Stimulated activated CD8-positive, alpha-beta memory T cell treated with anti-CD3 and anti-CD28 coated beads, Interleukin-12 subunit alpha, Interleukin-12 subunit beta, amount 100 ng/mL, for 1 hour (primary cell): Measurements from ENCODE around the gene NOL8.
A peak's percentile ranks its signal among the peaks of the same experiment; 100 is the strongest.

Experiments used
- DNase-seq: peaks from one replicate; pipeline ENCODE4 v3.0.0-alpha.2; 2020; ENCODE audit warnings: low read depth

Gene NOL8

DNA sequence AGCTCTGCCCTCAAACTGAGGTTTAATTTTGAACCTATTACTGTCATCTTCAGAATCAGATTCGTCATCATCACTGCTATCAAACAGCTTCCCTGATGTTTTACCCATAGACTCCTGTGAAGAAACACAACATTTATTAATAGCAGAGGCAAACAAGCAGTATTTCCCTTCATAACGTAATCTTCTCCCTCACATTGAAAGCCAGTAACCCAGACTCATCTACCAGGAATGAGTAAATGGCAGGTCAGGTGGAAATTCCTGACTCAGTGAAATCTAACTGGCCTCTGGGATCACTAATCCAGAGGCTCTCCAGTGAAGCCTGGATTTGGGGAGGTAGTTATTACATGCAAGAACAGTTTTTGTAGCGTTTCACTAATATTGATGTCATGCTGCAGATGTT, 14.6 kb downstream of the NOL8 start:
- DNase-seq, result no peak

DNA sequence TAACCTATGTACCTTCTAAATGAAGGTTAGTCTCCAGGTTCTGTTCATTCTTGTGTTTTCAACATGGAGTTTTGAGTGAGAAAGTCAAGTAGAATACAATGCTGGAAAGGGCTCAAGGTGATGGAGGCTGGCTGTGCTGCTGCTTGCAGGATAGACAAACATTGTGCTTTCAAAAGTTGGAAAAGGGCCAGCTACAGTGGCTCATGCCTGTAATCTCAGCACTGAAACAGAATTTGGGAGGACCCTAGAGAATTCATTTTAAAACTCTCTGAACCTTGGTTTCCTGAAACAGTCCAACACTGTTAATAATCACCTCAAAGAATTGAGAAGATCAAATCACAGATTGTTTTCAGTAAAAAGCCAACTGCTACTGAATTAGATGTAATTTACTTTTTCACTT, 16.3 kb downstream of the NOL8 start:
- DNase-seq, result no peak

- no peak for DNase-seq
Observed at GRCh38 chr9:92300936-92301335, 24.2 kb downstream of the NOL8 start.

- DNase-seq, result no peak
Observed at GRCh38 chr9:92299116-92299515, 26.0 kb downstream of the NOL8 start.

DNA sequence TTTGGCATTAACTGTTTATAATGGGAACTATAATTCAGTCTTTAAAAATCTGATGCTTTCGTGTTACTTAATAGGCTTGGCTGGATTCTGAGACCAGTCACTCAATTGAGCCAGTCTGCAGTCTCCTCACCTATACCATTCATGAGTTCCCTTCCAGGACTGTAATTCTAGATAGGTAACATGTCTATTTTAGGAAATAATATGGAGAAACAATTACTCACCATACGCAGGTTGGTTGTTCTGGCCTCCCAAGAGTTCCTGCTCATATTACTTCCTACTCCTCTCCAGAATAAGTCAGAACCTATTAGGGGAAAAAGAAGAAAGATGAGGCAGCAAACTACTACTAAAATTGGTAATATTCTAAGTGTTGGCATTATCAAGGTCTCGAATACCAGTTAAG, 27.1 kb downstream of the NOL8 start:
- no peak for DNase-seq

GRCh38 chr9:92297611-92298010, 27.5 kb downstream of the NOL8 start:
- no peak for DNase-seq

DNA sequence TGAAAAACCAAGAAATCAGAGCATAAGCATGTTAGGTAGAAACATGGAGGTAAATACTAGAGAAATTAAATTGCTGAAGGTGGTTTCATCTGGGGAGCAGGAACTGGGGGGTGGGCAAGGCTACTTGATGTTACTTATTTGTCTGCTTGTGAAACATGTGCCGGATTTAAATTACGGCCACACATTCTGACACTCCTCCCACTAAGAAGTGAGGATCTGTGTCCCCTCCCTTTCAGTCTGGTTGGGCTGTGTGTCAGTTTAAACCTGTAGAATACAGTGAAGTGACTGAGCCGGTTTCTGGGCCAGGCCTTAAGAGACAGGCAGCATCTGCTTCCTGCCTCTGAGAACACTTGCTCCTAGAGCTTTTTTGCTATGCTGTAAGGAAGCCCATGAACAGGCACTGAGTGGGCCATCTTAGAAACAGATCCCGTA, 29.3 kb downstream of the NOL8 start:
- no peak for DNase-seq

DNA sequence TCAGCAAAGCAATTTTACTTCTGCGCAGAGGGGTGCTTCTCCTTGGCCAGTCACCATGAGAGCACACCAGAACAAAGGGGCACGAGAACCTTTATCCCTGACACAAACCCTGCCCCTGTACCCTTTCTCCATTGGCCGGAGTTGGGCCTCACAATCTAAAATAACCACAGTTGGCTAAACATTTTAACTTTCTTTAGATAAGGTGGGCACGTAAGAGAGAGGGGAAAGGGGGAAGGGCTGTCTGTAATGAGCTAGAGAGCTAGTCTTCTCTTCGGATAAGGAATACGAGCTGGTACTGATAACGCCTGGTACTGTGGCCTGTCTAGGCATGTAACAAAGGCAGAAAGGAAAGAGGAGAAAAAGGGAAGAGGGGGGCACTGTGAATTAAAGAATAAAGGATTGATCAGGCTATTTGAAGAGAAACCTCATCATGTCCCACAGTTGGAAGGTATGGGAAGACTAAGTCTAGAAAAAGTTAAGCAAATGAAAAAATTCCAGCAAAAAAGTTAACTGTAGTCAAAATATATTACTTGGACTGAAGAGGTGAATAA, 29.8 kb downstream of the NOL8 start:
- no peak for DNase-seq

DNA sequence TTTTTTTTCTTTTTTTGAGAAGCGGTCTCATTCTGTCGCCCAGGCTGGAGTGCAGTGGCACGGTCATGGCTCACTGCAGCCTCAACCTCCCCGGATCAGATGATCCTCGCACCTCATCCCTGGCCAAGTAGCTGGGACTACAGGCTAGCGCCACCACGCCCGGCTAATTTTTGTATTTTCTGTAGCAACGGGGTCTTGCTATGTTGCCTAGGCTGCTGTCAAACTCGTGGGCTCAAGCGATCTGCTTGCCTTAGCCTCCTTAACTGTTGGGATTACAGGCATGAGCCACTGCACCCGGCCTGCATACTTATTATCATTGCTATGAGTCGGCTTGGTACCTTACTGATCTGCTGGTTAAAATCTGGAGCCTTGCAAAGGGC, 30.9 kb downstream of the NOL8 start:
- DNase-seq, result no peak

- peak; percentile 99 for DNase-seq
Observed at GRCh38 chr9:92293452-92294296, 31.5 kb downstream of the NOL8 start, which contains the start of gene IARS1. TSS of gene IARS1 (minus strand) at chr9:92293697. CDS start at chr9:92289419, 4,278 bp downstream.

GRCh38 chr9:92293075-92293354, 32.1 kb downstream of the NOL8 start:
- DNase-seq, result no peak

DNA sequence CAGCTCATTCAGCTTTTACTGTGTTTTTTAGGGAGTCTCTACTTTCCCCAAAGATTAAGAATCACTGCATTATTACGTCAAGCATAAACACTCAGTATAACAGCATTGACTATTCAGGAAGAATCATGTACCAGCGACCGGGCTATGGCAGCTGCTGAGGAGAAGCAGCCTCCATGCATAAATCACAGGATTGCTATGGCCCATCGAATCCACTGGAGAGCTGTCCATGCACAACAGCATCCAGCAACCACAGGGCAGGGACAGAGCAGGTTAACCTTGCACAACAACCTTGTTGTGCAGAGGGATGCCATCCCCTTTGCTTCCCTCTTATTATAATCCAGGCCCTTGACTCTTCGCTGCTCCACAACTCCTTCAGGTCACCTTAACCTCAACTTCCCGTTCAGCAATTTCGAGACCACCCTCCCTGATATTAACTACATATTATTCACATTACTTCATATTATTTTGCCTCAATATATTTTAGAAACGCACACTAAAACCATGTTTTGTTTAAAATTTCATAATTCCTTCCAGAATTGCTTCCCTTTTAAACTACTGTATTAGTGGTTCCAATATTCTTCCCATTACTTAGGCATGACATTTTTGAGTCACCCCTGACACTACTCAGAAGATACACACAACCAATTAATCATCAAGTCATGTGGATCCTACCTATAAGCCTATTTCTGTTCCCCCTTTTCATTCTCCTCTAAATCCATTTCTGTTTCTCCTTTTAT, 32.6 kb downstream of the NOL8 start:
- DNase-seq, result no peak

- no peak for DNase-seq
Observed at GRCh38 chr9:92291577-92291976, 33.6 kb downstream of the NOL8 start.

DNA sequence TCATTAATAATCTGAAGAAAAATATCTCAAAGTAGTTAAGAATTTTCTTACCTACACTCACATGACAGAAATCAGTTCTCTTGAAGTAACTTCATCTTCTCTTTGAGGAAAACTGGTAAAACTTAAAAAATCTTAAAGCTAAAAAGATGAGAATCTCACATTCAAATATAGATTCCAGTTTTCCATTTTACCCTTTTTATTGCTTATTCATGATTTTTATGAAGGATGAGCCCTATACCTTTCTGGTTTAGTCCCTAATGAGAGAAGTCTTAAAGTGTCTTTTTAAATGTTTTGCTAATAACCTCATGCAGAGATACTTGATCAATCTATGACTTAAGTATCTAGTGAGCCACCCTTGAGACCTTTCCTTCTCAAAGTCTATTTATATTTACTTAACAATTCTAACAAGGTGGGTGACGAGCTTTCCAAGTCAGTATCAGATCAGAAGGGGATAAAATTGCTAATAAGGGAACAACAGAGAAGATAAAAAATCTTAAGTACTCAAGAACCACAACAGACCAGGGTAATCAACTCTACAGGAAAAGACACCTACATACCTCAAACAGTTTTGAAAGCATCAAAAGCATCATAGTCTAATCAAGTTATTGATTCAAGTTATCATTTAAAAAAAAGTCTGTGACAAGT, 34.2 kb downstream of the NOL8 start:
- DNase-seq, result no peak

DNA sequence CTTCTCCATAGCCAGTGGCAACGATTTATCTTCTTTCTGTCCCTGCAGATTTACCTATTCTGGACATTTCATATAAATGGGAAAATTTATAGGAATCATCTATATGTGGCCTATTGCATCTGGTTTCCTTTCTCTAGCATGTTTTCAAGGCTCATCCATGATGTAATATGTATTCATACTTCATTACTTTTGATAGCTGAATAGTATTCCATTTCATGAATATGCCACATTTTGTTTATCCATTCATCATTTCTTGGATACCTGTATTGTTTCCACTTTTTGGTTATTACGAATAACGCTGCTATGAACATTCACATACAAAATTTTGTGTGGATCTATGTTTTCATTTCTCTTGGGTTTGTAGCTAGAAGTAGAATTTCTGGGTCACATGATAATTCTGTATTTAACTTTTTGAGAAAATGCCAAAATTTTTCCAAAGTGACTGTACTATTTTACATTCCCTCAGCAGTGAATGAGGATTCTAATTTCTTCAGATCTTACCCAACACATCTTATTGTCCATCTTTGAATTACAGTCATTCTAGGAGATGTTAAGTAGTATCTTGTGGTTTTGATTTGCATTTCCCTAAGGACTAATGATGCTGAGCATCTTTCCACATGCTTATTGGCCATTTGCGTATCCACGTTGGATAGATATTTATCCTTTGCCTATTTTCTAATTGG, 35.3 kb downstream of the NOL8 start:
- DNase-seq, result no peak

GRCh38 chr9:92279302-92279701, 45.8 kb downstream of the NOL8 start:
- DNase-seq, result no peak

DNA sequence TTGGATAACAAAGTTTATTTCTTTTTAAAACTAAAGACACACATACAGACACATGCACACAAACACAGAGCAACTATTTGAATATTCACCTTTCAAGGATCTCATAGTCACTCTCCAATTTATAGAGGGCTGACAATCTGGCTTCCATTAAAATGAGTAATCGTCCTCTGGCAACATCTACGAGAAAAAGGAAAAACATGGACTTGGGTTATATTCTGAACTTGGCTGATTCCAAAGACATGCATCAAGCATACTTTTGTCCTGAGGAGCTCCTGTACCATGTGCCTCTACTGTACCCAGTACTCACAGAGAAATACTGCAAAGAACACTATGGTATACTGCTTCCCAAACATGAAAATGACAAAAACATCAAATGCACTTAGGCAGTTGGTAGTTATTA, 47.0 kb downstream of the NOL8 start:
- no peak for DNase-seq

GRCh38 chr9:92276331-92277032, 48.7 kb downstream of the NOL8 start:
- DNase-seq, result no peak

DNA sequence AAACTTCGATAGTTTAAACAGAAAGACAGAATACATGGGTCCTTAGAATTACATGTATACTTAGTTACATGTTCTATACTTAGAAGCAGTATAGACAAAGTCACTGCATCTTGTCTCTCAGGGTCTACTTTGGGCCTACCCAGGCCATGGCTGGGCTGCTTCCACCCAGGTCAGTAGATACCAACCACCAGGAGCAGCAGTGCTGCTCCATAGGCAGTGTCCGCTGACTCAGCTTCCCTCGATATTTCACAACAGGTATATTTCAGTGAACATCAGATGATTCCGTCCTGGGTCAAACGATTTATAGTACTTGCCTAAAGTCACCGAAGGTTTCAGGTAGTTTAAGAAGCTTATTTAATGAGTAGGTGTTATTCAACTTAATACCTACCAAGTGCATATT, 49.6 kb downstream of the NOL8 start:
- no peak for DNase-seq

GRCh38 chr9:92270511-92270910, 54.6 kb downstream of the NOL8 start:
- DNase-seq, result no peak

- no peak for DNase-seq
Observed at GRCh38 chr9:92266486-92266885, 58.7 kb downstream of the NOL8 start.

DNA sequence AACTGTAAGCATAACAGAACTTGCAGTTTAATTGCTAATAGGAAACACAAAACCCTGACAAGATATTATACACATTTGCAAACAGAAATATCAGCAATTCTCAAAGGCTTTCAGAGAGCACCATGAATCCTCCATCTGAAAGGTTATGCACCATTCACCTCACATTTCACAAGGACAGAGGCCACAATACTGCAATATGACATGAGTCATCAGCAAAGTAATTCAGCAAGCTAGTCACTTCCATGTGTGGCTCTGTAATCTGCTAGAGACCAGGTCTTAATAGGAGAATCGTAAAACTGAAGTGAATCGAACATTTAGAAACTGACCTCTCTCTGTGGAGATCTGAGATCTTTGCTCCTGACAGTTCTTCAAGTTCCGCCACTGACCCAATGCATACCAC, 60.0 kb downstream of the NOL8 start:
- no peak for DNase-seq
